A549 (cell line): ENCODE results near the gene OR7C1.
"Not testable (repeated sequence)": the region's sequence is repeated elsewhere in the genome, so short reads cannot be mapped to it uniquely, and the experiment has no call there.

Source experiments
- BHLHE40 ChIP-seq: IDR thresholded peaks from 2 replicates; pipeline ENCODE4 v1.6.1; 2012; ENCODE audit warnings: low read depth, low read length, inconsistent platforms
- CEBPB ChIP-seq, 2 experiments: fragments of >200 bp in 1 of 2; sonication (Bioruptor Twin) in 1 of 2; formaldehyde crosslinking in 1 of 2; IDR thresholded peaks; 2 replicates each; pipeline ENCODE4 v1.6.1; 2012 to 2016
- CTCF ChIP-seq: fragments of >200 bp; sonication (Bioruptor Twin); formaldehyde crosslinking; IDR thresholded peaks from 3 replicates; pipeline ENCODE4 v1.5.1; 2016
- ESRRA ChIP-seq: fragments of 150-350 bp; IDR thresholded peaks from 2 replicates; pipeline ENCODE4 v1.6.1; 2014; ENCODE audit warnings: mild to moderate bottlenecking, low read length, borderline replicate concordance
- MYC ChIP-seq: IDR thresholded peaks from 2 replicates; pipeline ENCODE4 v1.6.1; 2012; ENCODE audit warnings: mild to moderate bottlenecking, inconsistent platforms, low read length, improper control_type of control experiment, borderline replicate concordance
- PBX3 ChIP-seq: IDR thresholded peaks from 2 replicates; pipeline ENCODE4 v1.6.1; 2012
- POLR2A ChIP-seq: IDR thresholded peaks from 2 replicates; pipeline ENCODE4 v1.6.1; 2012; ENCODE audit warnings: mild to moderate bottlenecking, low read length
- POLR2AphosphoS2 ChIP-seq: conservative IDR thresholded peaks from 2 replicates; pipeline ENCODE4 v1.6.1; 2012; ENCODE audit warnings: low read length, improper control_type of control experiment, inconsistent platforms
- RAD21 ChIP-seq, 2 experiments: fragments of >200 bp in 1 of 2; sonication (Bioruptor Twin) in 1 of 2; formaldehyde crosslinking in 1 of 2; IDR thresholded peaks in 1 of 2; conservative IDR thresholded peaks in 1 of 2; 2 replicates in 1 of 2; 3 replicates in 1 of 2; pipeline ENCODE4 v1.6.1; 2012 to 2018; ENCODE audit warnings: inconsistent platforms in 1 of 2

- not testable (repeated sequence) for TF ChIP-seq CTCF; CEBPB (IDR thresholded peaks at IDR 0.05); BHLHE40; POLR2A; RAD21 (conservative IDR thresholded peaks at IDR 0.05 in 1 of 2, IDR thresholded peaks at IDR 0.05 in 1 of 2); MYC; ESRRA; PBX3; POLR2AphosphoS2
Measured at GRCh38 chr19:14765403-14765802, 69.6 kb downstream of the OR7C1 start.
